ENCODE results near the gene ARPP19. TPM values are rescaled to one million over a fixed set of nuclear protein-coding genes. Genes with fewer than 3 reads are reported as not detected.
A peak's percentile ranks its signal among the peaks of the same experiment; 100 is the strongest.
"Not testable (repeated sequence)": the region's sequence is repeated elsewhere in the genome, so short reads cannot be mapped to it uniquely, and the experiment has no call there.

Gene ARPP19
- total RNA-seq, 1 donor from 2014 or later = 131 TPM

DNA sequence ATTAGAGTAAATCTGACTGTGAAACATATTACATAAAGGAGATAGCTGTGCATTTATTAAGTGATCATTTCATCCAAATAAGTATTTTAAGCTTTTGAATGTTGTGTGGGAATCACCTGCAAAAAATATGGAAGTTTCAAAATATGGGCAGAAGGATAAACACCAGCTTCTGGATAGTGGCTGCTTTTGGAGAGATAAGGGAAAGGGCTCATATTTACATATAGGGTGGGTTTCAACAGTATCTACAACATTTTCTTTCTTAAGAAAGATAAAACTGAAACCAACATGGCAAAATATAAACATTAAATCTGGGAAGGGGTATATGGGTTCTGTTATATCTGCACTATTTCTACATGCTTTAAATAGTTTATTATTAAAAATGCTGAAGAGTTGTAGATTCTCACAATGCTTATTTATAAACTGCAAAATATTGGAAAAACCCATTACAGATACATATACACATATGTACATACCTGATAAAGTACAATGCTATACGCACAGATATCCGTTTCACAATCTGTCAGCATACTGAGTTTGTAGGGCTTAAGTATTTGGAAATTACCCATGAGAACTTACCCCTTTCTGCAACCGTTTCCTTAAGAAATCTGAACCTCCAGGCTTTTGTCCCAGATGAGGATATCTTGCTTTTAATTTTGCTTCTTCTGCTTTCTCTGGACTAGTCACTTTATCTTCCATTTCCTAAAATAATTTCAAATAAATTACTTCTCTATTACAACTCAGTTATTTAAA is 12.1 kb downstream of the ARPP19 start:
- DNase-seq (ENCODE audit: low spot score) = no peak
- intact Hi-C loops (cut with DNase I) = no loop called here

DNA sequence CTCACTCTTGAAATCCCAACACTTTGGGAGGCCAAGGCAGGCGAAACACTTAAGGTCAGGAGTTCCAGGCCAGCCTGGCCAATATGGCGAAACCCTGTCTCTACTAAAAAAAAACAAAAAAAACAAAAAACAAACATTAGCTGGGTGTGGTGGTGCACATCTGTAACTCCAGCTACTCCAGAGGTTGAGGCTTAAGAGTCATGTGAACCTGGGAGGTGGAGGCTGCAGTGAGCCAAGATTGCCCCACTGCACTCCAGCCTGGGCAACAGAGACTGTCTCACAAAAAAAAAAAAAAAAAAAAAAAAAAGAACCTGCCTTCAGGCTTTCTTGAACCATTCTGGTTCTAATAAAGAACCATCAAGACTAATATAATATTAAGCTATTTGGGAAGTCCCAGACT is 16.5 kb downstream of the ARPP19 start:
- intact Hi-C loops (cut with DNase I) = no loop called here
- no peak for DNase-seq (ENCODE audit: low spot score)

DNA sequence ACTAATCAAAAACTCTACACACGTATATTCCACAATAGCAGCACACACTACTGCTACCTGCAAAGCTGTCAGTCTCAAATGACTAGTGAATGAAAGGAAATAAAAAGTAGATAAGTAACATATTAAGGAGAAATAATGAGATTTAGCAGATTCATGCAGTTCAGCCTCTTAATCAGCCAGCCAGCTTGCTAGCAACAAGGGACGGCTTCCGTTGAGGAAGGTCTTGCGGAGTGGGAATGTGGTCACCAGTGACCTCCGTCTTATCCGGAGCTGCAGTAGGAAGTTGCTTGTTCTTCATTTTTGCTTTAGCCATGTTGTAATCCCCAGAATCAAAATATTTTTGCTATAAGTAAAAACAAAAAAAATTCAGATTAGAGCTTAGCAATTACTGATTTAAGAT is 17.1 kb downstream of the ARPP19 start:
- DNase-seq (ENCODE audit: low spot score) = no peak
- intact Hi-C loops (cut with DNase I) = no loop called here

DNA sequence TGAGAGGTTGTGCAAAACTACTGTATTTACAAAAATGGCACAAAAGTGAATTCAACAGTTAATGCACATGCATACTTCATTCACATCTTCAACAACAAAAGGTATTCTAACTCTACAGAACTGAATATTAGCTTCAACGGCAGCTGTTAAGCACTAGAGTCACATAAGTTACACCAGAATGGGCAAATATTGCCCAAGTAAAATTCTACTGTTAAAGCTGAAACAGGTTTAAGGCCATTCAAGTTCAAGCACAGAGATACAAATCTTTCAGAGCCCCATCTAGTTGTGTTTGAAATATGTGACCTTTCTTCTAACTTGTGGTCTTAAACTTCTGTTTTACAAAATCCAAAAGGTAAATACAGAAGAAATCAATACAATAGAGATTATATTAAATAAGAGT is 17.6 kb downstream of the ARPP19 start:
- intact Hi-C loops (cut with DNase I); DNase-seq (ENCODE audit: low spot score): not testable (repeated sequence)

DNA sequence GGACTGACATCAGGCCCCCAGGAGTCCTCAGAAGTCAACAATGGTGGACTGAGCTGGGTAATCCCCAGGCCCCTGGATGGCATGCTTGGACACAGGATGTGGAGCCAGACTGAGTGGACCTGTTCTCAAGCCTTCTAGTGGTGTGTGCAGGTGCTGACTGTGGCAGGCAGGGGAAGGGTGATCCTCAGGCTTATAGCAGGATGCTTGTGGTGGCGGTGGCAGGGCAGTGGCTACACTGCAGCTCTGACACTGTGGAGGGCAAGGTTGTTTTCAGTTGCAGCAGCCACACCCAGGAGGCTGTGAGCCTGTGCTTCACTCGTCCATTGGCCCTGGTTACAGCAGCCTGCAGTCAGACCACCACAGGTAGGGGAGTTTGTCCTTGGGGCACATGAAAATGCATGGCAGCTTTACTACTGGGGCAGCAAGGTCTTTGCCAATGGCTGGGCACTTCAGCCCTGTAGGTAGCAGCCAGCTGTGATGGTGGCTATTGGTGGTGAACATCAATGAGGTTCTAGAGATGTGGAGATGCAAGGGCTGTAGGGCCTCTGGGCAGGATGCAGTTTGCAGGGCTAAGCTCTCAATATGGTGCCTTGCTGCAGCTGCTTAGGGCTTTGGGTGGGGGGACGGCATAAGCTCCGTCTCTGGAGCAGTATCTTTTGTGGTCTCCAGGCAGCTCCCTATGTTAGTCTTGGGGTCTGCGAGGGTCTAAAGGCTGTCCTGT is 22.6 kb downstream of the ARPP19 start:
- intact Hi-C loops (cut with DNase I) = no loop called here
- DNase-seq (ENCODE audit: low spot score) = no peak

DNA sequence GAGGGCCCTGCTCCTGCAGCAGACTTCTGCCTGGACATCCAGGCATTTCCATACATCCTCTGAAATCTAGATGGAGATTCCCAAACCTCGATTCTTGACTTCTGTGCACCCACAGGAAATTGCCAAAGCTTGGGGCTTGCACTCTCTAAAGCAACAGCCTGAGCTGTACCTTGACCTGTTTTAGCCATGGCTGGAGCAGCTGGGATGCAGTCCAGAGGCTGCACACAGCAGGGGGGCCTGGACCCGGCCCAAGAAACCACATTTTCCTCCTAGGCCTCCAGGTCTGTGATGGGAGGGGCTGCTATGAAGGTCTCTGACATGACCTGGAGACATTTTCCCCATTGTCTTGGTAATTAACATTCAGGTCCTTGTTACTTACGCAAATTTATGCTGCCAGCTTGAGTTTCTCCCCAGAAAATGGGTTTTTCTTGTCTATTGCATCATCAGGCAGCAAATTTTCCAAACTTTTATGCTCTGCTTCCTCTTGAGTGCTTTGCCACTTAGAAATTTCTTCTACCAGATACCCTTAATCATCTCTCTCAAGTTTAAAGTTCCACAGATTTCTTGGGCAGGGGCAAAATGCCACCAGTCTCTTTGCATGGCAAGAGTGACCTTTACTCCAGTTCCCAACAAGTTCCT is 28.3 kb downstream of the ARPP19 start:
- no peak for DNase-seq (ENCODE audit: low spot score)
- intact Hi-C loops (cut with DNase I) = no loop called here

DNA sequence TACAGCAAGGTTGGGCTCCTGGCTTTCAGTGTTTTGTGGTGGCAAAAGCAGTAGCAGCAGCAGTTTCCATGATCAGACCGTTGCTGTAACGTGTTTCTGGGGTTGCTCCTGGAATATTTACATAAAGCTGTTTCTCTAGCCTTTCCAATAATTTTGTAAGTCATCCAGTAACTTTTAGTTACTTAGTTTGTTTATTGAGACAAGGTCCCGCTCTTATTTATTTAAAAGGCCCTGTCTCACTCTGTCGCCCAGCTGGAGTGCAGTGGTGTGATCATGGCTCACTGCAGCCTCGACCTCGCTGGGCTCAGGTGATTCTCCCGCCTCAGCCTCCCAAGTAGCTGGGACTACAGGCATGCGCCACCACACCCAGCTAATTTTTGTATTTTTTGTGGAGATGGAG is 31.4 kb downstream of the ARPP19 start:
- no peak for DNase-seq (ENCODE audit: low spot score)
- intact Hi-C loops (cut with DNase I) = no loop called here

DNA sequence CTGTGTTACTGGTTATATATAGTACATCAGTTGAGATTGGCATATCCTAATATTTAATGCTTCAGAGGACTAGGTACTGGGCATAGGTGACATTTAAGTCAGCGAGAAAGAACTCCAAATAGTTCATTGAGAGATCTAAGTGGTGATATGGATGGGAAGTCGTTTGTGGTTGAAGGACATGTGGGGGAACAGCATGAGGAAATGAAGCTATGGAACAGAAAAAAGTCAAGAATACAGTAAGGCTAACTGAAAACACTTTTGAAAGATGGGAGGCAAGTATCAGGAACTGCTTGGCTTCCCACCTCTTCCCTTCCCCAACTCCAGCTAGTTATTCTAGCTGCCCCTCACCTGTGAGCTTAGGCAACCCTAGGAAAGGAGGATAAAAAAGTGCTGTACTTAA is 36.4 kb downstream of the ARPP19 start:
- intact Hi-C loops (cut with DNase I) = loop anchor here (5.0 kb wide), 2 partner anchors 35 to 50 kb away; partner anchors contain the start of gene ARPP19
- no peak for DNase-seq (ENCODE audit: low spot score)

DNA sequence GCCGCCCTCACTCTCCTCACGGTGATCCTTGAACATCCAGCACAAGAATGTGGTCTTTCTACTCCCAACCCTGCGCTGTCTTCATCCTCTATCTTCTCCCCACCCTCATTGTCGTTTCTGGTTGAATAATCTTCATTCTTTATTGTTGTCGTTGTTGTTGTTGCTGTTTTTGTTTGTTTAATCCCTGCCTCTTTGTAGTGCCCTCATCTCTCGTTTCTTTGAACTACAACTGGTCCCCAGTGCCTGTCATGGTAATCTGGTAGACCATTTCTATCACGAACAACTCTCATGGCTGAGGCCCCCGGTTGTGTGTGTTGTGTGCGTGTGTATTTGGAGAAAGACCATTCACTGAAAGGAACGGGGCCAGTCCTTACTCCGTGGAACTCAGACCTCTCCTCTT is 38.9 kb downstream of the ARPP19 start:
- intact Hi-C loops (cut with DNase I) = loop anchor here (5.0 to 10.0 kb wide), 3 partner anchors 37 to 195 kb away; partner anchors contain the start of gene ARPP19

DNA sequence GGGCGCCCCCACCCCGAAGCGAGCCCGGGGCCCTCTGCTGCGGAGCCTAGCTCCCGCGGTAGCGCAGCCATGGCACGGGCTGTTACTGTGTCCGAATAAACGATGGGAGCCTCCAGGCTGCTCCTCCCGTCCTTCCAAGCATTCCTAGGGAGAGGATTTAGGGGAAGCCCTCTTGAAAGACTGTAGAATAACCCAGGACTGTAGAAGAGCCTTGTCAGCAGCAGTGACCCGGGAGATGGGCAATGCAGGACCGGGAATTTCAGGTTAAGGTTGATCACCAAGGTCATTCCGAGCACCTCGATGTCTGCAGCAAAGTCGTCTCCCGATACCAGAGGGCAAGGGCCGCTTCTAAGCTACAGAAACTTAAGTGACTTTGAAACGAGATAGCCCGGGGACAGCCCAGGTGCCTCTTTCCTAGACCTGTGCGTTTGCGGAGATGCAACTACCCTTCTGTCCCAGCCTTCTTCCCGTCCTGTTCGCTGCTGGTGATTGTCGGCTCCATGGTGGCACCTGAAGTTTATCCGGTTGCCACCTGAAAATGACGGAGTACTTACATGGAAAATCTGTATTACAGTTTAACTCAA is 39.4 kb downstream of the ARPP19 start:
- intact Hi-C loops (cut with DNase I) = loop anchor here (10.0 kb wide), 1 partner anchor 195 kb away; no protein-coding TSS in a partner anchor
- DNase-seq (ENCODE audit: low spot score) = no peak

More for the DNA sequence above, 38.9 kb downstream of the ARPP19 start:
- no peak for DNase-seq (ENCODE audit: low spot score)

DNA sequence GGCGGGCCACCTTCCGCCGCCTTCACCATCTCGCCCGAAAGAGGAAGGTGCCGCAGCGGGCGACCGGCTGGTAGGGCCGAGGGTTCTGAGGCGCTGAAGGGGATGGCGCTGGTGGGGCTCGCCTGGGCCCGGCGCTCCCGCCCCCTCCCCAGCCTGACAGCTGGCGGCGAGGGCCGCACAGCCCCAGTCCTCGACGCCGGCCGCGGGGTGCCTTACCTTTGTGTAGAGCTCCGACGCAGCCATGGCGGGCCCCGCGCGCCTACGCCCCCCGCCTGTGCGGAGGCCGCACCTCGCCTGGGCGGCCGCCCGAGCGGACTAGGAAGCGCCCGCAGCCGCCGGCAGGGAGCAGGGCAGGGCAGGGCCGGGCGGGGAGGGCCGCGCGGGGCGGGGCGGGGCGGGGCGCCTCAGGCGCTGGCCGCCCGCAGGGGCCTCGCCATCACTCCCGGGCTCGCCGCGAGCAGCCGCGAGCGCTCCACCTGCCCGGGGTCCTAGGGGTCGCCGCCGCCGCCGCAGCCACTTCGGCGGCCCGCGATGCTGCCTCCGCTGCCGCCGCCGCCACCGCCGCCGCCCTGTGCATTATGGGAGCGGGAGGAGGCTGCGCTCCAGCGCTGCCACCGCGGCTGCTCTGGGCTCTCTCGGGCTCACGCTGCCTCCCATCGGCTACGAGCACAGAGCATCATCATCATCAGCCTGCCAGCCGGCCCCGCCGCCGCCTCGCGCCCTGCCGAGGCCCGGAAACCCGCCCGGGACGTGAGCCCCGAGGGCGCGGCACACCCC is 40.1 kb downstream of the ARPP19 start, which contains the start of gene MYO5A:
TSS of gene MYO5A (minus strand) at position 317 of the 777 bp plus-strand sequence. CDS start at position 243, 74 bp downstream.
- intact Hi-C loops (cut with DNase I) = loop anchor here (10.0 kb wide), 1 partner anchor 194 kb away; no protein-coding TSS in a partner anchor
- peak; percentile 89 for DNase-seq (ENCODE audit: low spot score)

DNA sequence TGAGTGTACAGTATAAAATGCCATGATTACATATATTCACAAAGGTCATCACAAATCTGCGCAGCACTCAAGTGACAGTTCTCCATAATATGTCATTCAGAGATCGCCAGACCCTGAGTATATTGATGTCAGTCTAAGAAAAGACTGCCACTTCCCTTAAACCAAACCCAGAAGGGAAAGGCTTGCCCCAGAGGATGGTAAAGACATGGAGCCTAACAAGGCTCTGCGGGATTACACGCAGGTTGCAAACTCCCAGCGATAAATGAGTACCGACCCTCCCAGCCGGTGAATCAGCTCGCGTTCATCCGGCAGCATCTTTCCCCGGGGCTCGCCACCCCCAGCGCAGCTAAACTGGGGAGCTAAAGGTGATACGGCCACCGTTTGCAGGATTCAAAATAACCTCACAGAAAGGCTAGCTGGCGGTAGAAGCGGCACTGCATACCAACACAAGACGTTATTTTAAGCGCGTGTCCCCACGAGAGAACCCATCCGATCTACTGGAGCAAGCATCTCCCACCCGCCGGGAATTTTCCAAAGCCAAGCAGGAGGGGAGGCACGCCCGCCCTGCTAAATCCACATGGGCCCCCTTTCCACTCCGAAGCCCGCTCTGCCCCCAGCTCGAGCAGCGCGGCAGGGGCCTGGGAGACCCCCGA is 40.8 kb downstream of the ARPP19 start:
- DNase-seq (ENCODE audit: low spot score) = no peak
- intact Hi-C loops (cut with DNase I) = loop anchor here (10.0 kb wide), 1 partner anchor 193 kb away; no protein-coding TSS in a partner anchor

DNA sequence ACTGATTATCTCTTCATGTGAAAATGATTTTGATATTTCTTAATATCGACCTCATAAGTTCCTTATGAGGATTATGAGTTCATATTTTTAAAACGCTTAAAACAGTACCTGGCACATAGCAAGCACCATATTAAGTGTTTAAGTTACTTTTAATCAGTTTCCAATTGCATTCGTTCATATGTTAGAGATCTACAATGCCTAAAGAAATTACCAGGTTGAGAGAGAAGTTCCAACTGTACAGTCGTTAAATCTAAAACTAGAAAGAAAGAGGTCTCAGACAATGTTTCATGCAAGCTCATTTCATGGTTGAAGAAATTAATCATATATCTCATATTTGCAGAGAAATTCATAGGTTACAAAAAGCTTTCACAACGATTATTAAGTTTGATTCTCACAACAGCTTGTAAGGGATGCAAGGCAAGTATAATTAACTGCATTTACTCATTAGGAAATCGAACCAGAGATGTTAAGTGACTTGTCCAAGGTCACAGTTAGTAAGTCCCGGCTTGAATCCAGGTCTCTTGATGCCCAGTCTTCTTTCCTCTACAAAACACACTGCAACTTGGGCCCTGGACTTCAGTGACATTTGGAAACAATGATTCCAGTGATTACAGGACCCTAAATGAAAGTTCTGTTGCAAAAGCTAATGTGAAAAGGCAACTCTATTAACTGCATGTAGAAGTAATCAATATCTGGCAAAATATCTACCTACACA is 41.5 kb downstream of the ARPP19 start:
- intact Hi-C loops (cut with DNase I) = loop anchor here (10.0 kb wide), 1 partner anchor 193 kb away; no protein-coding TSS in a partner anchor
- no peak for DNase-seq (ENCODE audit: low spot score)

DNA sequence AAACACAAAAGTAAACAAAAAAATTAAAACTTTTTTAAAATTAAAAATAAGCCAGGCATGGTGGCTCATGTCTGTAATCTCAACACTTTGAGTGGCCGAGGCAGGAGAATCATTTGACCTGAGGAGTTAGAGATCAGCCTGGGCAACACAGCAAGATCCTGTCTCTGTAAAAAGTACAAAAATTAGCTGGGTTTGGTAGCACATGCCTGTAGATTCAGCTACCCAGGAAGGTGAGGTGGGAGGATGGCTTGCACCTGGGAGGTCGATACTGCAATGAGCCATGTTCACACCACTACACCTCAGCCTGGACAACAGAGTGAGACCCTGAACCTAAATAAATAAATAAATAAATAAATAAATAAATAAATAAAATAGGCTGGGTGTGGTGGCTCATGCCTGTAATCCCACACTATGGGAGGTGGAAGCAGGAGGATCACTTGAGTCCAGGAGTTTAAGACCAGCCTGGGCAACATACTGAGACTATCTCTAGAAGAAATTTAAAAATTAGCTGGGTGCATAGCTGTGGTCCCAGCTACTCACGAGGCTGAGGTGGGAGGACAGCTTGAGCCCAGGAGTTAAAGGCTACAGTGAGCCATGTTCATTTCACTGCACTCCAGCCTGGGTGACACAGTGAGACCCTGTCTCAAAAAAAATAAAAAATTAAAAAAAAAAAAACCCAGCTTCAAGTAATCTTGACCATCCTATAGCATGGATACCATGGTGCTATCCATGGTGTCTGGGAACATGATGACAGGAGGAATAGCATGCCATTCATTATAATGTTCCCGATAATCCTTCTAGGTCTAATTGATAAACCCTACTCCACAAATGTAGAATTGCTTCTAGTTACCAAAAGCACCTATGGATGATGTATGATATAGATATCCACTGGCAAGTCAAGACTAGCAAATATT is 44.4 kb downstream of the ARPP19 start:
- intact Hi-C loops (cut with DNase I) = loop anchor here (10.0 kb wide), 1 partner anchor 190 kb away; no protein-coding TSS in a partner anchor
- DNase-seq (ENCODE audit: low spot score) = no peak

DNA sequence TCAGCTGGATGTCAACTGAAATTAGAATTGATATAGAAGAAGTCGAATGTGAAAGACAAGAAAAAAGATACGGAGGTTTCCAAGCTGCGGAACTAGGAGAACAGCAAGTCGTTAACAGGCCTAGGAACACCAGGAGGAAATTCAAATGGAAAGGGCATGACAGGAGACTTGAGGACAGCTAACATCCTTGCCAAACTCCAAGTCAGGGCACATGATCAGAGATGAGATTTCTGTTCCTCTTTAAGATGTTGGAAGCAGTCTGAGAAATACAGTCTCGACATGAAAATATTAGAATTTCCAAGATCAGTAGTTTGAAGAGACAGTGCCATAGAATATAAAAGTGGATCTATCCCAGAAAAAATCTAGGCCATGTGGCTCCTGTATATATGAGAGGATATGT is 45.2 kb downstream of the ARPP19 start:
- intact Hi-C loops (cut with DNase I) = loop anchor here (10.0 kb wide), 1 partner anchor 189 kb away; no protein-coding TSS in a partner anchor

DNA sequence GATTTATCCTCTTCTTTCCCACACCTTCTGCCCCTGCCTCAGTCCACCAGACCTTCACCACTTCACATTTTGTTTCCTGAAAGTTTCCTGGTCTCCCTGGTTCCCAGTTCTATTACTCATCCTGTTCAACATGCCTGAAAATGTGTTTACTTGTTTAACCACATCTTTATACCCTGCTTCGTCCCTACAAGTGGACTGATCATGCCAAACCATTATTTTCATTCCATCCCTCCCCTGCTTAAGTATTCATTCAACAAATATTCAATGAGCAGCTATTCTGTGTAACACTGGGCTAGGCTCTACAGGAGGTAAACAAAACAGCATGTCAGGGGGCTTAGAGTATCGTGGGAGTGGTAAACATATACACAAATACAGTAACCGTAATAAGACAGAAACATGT is 45.6 kb downstream of the ARPP19 start:
- no peak for DNase-seq (ENCODE audit: low spot score)
- intact Hi-C loops (cut with DNase I) = loop anchor here (10.0 kb wide), 1 partner anchor 188 kb away; no protein-coding TSS in a partner anchor

More for the DNA sequence above, 45.2 kb downstream of the ARPP19 start:
- no peak for DNase-seq (ENCODE audit: low spot score)

Data from cardiac septum (tissue), 1 donor.